Epidermal melanocyte (primary cell): ENCODE measurements around the gene ZNF76.
"Not testable (repeated sequence)": the region's sequence is repeated elsewhere in the genome, so short reads cannot be mapped to it uniquely, and the experiment has no call there.

Experiments
- DNase-seq: peaks from one replicate; pipeline ENCODE4 v3.0.0; 2011; ENCODE audit warnings: low spot score; ENCODE audit not compliant: insufficient read length

Gene ZNF76

DNA sequence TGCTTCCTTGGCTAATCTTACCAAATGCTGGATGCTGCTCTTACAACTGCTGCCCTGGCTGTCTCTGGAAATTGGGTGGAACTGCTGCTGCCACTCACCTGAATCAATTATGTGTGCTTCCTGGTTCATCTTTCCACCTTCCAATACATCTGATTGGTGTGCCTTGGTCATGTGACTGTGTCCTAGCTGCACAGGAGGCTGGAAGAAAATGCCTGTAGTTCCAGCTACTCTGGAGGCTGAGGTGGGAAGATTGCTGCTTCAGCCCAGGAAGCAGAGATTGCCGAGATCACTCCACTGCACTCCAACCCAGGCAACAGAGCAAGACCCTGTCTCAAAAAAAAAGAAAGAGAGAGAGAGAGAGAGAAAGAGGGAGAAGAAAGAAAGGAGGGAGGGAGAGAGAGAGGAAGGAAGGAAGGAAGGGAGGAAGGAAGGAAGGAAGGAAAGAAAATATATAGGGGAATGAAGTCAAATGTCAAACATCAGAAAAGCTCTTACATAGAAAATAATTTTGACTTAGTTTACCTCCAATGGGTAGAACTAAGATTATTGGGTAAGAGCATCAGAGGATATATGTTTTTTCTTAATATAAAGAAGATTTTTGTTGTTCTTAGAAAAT lies 68.7 kb downstream of the ZNF76 start:
- no peak for DNase-seq

DNA sequence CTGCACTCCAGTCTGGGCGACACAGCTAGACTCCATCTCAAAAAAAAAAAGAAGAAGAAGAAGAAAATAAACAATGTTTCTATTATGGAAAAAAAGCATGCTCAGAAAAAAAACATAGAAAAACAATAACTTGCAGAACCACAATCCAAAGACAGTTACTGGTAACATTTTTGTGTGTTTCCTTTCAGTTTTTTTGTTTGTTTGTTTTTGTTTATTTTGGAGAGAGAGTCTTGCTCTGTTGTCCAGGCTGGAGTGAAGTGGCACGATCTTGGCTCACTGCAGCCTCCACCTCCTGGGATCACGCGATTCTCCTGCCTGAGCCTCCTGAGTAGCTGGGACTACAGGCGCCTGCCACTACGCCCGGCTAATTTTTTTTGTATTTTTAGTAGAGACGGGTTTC lies 69.4 kb downstream of the ZNF76 start:
- DNase-seq, result not testable (repeated sequence)

DNA sequence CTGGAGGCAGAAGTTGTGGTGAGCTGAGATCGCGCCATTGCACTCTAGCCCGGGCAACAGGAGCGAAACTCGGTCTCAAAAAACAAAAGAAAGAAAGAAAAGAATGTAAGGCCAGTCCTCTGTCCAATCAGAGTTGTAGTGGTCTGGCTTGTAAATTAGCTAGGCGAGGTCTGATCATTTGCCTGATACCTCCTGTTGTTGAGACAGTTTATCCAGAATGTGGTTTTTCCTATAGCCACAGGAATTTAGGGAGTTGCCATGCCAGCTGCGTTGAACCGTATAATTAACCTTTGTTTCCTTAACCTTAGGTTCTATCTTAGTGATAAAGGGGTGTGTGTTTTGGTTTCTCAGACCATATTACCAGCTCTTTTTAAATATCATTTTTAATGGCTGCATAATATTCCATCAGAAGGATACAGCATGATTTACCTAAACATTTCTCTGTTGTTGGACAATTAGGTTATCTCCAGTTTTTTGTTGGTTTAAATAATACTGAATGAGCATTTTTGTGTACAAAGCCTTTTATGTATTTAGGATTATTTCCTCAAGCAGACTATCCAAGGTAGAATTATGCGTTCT lies 71.1 kb downstream of the ZNF76 start:
- DNase-seq, result no peak

DNA sequence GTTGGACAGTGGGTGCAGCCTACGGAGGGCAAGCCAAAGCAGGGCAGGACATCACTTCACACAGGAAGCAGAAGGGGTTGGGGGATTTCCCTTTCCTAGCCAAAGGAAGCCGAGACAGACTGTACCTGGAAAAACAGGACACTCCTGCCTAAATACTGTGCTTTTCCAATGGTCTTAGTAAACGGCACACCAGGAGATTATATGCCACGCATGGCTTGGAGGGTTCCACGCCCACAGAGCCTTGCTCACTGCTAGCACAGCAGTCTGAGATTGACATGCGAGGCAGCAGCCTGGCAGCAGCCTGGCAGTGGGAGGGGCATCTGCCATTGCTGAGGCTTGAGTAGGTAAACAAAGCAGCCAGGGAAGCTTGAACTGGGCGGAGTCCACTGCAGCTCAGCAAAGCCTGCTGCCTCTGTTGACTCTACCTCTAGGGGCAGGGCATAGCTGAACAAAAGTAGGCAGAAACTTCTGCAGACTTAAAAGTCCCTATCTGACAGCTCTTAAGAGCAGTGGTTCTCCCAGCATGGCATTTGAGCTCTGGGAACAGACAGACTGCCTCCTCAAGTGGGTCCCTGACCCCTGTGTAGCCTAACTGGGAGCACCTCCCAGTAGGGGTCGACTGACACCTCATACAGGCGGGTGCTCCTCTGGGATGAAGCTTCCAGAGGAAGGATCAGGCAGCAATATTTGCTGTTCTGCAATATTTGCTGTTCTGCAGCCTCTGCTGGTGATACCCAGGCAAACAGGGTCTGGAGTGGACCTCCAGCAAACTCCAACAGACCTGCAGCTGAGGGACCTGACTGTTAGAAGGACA lies 72.7 kb downstream of the ZNF76 start:
- DNase-seq, result not testable (repeated sequence)

DNA sequence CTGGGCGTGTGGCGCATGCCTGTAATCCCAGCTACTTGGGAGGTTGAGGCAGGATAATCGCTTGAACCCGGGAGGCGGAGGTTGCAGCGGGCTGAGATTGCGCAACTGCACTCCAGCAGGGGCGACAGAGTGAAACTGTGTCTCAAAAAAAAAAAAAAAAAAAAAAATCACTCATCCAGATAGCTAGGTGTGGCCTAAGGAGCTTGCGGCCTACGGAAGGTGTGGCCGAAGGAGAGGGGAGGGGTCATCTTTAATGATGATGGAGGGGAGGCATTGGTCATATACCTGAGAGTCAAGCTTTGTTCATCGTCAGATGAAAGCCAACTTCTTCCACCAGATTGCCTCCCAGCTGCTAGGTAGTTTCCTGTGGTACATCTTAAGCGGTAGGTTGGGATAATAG lies 82.0 kb downstream of the ZNF76 start:
- DNase-seq, result no peak

DNA sequence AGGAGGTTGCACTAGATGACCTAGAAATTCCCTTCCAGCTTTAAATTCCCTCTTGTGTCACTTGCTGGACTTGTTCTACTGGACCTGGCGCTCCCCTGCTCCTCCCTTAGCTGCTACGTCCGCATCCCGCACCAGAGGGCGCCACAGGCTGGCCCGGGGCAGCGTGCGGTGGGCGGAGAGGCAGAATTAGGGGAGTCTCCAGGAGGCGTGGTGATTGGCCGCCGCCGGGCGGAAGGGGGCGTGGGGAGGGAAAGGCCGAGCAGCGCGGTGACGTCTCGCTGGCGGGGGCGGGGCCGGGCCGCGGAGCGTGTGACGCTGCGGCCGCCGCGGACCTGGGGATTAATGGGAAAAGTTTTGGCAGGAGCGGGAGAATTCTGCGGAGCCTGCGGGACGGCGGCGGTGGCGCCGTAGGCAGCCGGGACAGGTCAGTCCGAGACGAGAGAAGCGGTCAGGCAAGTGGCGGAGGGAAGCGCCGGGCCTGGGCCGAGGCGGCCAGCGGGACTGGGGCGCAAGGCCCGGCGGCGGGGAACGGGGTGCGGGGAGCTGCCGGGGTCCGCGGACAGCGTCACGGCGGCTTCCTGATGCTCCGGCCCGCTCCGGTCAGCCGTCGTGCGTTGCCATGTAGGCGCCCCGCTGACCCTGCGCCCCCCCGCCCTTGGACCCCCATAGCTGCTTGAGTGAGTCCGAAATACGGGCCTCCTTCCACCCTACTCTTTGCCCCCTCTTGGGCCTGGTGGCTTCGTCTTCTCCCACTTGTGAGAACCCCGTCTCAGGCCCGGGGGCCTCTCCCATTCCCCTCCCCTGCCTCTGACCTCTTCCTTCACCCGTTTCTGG lies 82.9 kb downstream of the ZNF76 start, which contains the start of gene PPARD:
PPARD (plus strand) TSS at position 301 of the 834 bp plus-strand sequence. CDS start 68,530 bp downstream, outside the sequence.
- DNase-seq, result peak; percentile 93

DNA sequence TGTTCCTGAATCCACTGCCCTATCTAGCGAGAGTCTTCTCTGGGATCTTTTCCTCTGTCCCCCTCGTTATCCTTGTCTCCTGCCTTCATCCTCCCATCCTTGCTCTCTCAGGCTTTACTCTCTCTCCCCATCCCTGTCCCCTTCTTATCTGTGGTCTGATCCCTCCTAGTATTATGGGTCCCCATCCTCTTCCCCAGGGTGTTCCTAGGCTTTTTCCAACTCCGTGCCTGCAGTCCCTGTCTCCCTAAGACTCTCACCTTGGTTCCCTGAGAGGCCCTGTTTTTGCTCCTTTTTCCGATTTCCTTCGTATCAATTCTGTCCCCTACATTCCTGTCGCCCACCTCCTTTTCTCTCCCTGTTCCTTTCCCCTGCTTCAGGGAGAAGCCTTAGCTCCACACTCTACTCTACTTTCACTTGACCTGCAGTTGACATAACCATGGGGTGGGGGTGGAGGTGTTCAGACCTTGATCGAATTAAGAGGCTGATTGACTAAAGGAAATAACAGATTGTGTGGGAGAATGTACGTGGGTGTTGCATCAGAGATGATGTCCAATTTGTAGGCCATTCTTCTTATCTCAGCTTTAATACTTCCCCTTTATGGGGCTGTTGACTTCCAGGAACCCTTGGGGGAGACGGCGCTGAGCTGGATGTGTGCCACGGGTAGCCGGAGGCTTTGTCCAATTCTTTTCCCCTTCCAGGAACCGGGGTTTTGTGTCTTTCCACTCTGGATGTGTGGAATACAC lies 83.7 kb downstream of the ZNF76 start:
- DNase-seq, result no peak

DNA sequence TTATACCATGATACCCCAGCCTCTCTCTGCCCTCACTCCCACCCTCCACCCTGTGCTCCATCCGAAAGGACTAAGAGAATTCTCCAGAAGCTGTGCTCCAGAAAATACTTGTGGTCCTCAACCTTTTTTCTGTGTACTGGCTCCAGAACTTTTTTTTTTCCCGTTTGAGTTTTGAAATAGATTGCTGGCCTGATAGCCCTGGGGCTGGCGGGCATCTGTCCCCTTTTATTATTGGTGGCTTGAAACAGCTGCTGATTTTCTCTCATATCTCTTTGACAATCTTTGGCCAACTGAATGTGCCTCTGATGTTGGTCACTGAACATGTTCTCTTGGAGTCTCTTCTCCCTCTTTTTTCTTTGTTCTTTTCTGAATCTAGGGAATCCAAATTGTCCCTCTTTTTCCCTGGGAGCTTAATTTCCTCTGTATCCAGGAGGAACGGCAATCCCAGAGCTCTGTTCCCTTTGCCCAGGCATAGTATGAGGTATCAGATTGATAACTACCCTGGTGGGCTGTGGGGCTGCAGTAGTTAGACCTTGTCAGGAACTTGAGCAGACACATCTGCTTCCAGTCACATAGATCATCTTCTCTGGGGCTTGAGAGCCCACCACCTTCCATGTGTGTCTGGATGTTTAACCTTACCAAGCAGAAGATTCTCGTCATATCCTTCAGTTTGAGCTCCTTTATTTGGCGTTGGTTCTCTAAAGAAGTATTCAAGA lies 84.5 kb downstream of the ZNF76 start:
- no peak for DNase-seq
